GM12801 (cell line): ENCODE results near the gene INSIG1.

Experiments used
- CTCF ChIP-seq: IDR thresholded peaks from one replicate; pipeline ENCODE4 v1.5.1; 2011; ENCODE audit warnings: control low read depth; ENCODE audit not compliant: insufficient read length; ENCODE audit errors: extremely low read depth

INSIG1 gene

DNA sequence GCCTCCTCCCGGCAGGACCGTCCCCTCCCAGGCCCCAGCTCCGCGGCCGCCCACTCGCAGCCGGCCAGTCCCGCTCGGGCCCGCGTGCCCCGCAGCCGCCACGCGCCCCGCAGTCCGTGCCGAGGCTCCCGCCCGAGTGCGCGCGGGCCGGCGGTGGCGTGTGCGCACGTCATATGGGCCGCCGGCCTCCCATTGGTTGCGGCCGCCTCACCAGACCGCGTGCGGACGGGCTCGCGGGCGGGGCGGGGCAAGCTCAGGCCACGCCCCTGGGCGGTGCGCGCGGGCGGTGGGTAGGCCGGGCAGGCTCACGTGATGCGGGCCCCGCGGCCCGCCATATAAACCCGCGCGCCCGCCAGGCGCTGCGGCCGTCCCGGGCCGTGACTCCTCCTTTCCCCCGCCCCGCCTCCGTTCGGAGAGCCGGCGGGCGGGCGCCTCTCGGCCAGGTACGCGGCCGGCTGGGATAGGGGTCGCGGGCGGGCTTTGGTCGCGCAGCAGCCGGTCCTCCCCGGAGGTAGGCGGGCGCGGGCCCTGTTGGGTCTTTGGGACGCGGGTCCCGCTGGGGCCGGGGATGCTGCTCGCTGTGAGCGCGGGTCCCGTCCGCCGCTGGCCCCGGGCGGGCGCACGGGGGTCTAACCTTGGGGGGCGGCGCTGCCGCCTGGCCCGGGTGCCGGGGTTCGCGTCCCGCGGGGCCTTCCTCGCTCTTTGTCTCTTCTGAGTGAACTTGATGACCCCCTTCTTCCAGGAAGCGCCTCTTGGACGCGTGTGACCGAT lies at the start of gene INSIG1:
INSIG1 (plus strand) TSS at position 362 of the 771 bp plus-strand sequence; CDS start at position 770, 408 bp downstream.
- no peak for TF ChIP-seq CTCF

DNA sequence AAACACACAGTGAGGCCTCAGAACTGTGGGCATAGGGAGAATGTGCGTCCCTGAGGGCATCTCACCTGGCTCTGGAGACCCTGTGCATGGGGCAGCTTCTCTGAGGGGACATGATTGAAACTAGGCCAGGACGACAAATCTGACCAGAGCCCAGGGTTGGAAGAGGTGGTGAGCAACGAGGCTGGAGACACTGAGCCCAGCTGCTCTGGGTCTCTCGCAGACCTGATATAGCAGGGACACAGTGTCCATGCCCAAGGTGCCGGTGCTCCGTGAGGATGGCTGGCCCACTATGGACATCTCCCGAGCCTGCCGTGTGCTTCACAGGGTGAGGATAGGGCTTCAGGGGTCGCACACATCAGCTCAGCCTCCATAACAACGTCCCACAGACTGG lies 49.3 kb upstream of the INSIG1 start:
- no peak for TF ChIP-seq CTCF

DNA sequence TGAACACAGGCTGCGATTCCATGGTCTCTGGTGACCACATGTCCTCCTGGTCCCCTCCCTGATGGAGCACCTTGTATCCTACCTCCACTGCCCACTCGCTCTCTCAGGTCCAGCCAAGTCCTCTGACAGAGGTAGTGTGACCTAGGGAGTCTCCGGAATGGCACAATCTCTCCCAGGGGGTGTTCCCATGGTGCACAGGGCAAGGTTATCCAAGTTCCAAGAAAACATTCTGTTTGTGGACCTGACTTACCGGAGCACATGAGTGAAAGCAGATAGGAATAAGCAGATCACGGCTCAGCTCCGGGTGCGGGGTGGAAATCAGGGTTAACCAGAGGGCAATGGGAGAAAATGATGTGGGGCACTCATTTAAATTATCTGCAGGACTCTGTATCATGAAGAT lies 45.8 kb upstream of the INSIG1 start:
- TF ChIP-seq CTCF: no peak

GRCh38 chr7:155252444-155252887 lies 45.2 kb upstream of the INSIG1 start:
- TF ChIP-seq CTCF: no peak

DNA sequence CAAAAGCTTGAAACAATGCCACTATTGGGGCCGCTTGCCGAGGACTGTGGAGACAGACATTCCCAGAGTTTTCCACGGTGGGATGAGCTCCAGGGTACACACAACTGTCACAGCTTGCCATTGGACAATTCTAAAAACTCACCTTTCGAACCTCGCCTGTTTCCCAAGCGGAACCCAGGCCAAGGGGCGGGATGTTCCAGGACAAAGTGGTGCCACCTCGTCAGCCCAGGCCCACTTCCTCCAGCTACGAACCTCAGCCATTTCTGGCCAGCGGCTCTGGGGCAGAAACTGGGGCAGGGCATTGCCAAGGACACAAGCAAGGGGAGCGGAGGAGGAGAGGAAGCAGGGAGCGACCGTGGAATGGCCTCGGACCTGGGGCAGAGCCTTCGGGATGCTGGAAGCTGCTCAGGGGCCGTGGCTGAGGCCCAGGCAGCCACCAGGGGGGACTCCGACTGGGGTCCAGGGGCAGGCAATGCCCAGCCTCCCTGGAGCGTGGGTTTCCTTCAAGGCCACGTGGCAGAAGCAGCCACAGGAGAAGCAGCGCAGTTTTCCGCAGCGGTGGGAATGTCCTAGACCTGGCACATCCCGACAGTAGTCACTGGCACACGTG lies 44.7 kb upstream of the INSIG1 start:
- TF ChIP-seq CTCF: no peak

- no peak for TF ChIP-seq CTCF
Measured at GRCh38 chr7:155254018-155254417, 43.7 kb upstream of the INSIG1 start.

DNA sequence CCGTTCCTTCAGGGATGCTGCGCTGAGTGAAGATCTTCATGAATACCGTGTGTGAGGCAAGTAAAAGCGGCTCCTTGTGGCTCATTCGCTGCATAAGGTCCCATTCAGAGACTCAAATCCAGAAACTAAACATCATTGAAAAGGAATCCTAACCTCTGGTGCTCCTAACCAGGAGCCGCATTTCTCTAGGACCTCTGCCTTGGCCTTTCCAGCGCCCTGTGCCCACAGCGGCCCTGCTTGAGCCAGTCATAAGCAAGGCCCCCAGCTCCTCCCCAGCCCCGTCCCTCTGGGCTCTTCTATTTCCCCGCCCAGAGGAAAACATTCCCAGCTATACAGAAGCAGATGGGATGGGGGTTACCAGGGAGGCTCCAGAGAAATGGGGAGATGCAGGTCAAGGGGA lies 42.6 kb upstream of the INSIG1 start:
- TF ChIP-seq CTCF: no peak
